Measurements from ENCODE around the gene RHPN2. TPM values are rescaled to one million over a fixed set of nuclear protein-coding genes. Genes with fewer than 3 reads are reported as not detected.

RHPN2 gene
- total RNA-seq, 2 experiments from 2014 or later = 3.1 to 3.4 TPM

DNA sequence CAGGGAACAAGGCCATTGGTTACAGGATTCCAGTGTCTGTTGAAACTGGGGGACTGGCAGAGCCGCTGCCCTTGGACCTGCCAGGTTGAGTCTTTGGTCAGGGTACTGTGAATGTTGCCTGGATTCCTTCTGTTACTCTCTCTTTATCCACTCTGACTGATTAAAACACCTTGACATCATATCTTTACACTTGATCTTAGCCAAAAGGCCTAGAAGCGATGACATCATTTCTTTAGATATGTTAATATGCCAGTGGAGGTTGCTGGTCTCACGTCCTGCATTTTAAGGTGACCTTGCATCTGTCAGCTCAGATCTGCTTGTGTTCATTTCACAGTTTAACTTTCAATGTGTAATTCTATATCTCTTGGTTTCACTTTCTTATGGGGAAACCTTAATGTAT lies 25.5 kb upstream of the RHPN2 start:
- CTCF ChIA-PET = no interaction called here
- H3K27me3 Mint-ChIP-seq (ENCODE audit: low read depth) = no peaks in the 10 kb centered on the region
- no peak overlapping the region for H3K4me3 Mint-ChIP-seq
- H3K27ac Mint-ChIP-seq = no peak overlapping the region
- H3K9me3 Mint-ChIP-seq = no peaks in the 10 kb centered on the region
- intact Hi-C loops (cut with micrococcal nuclease) = no loop called here
- peaks cover 21% of the 10 kb centered on the region for H3K36me3 Mint-ChIP-seq (ENCODE audit: low read depth)
- no peaks in the 10 kb centered on the region for H3K4me1 Mint-ChIP-seq (ENCODE audit: low read depth)
- no peak for DNase-seq

- DNase-seq = no peak
- CTCF ChIA-PET = no interaction called here
- peaks cover 5% of the 10 kb centered on the region for H3K4me1 Mint-ChIP-seq (ENCODE audit: low read depth)
- intact Hi-C loops (cut with micrococcal nuclease) = loop anchor here (10.0 kb wide), 2 partner anchors 504 to 1734 kb away; partner anchors contain the start of gene PDCD5
- no peak overlapping the region for H3K4me3 Mint-ChIP-seq
- H3K27ac Mint-ChIP-seq = no peak overlapping the region
- no peaks in the 10 kb centered on the region for H3K27me3 Mint-ChIP-seq (ENCODE audit: low read depth)
- peaks cover 18% of the 10 kb centered on the region for H3K36me3 Mint-ChIP-seq (ENCODE audit: low read depth)
- H3K9me3 Mint-ChIP-seq = no peaks in the 10 kb centered on the region
Observed at GRCh38 chr19:33089010-33089409, 24.3 kb upstream of the RHPN2 start.

GRCh38 chr19:33086955-33087354 lies 22.3 kb upstream of the RHPN2 start:
- H3K27me3 Mint-ChIP-seq (ENCODE audit: low read depth) = no peaks in the 10 kb centered on the region
- CTCF ChIA-PET = interaction anchor here (0.6 kb wide), 1 partner anchor 419 kb away, joined by 4 read pairs; no protein-coding TSS in a partner anchor
- DNase-seq = no peak
- peaks cover 14% of the 10 kb centered on the region for H3K36me3 Mint-ChIP-seq (ENCODE audit: low read depth)
- H3K4me1 Mint-ChIP-seq (ENCODE audit: low read depth) = peaks cover 12% of the 10 kb centered on the region
- no peak overlapping the region for H3K27ac Mint-ChIP-seq
- intact Hi-C loops (cut with micrococcal nuclease) = loop anchor here (10.0 kb wide), 2 partner anchors 502 to 1732 kb away; partner anchors contain the start of gene PDCD5
- no peaks in the 10 kb centered on the region for H3K9me3 Mint-ChIP-seq
- H3K4me3 Mint-ChIP-seq = no peak overlapping the region

- peaks cover 25% of the 10 kb centered on the region for H3K4me1 Mint-ChIP-seq (ENCODE audit: low read depth)
- CTCF ChIA-PET = interaction anchor here (1.1 to 1.3 kb wide), 2 partner anchors 100 to 109 kb away, joined by 3 read pairs; no protein-coding TSS in a partner anchor
Observed at GRCh38 chr19:33085570-33086128, 21.0 kb upstream of the RHPN2 start.

GRCh38 chr19:33080761-33081681 lies 16.3 kb upstream of the RHPN2 start, which contains the start of gene GPATCH1:
Gene GPATCH1, plus strand, starts transcription at chr19:33081181. Its CDS starts 13 bp downstream, at chr19:33081194.
- H3K36me3 Mint-ChIP-seq (ENCODE audit: low read depth) = no peaks in the 10 kb centered on the region
- peak within 1 kb of the TSS; percentile 88 for H3K27ac Mint-ChIP-seq
- no peaks in the 10 kb centered on the region for H3K9me3 Mint-ChIP-seq
- H3K4me1 Mint-ChIP-seq (ENCODE audit: low read depth) = peaks cover 25% of the 10 kb centered on the region
- peak; percentile 89 for DNase-seq
- H3K4me3 Mint-ChIP-seq = peak within 1 kb of the TSS; percentile 99
- CTCF ChIA-PET = interaction anchor here (0.6 to 0.9 kb wide), 2 partner anchors 106 to 296 kb away, joined by 3 read pairs; no protein-coding TSS in a partner anchor
- intact Hi-C loops (cut with micrococcal nuclease) = loop anchor here (1.0 to 10.0 kb wide), 7 partner anchors 44 to 1726 kb away; partner anchors contain the start of genes FAAP24, NUDT19 and PDCD5
- no peaks in the 10 kb centered on the region for H3K27me3 Mint-ChIP-seq (ENCODE audit: low read depth)

More at GRCh38 chr19:33085570-33086128, 21.0 kb upstream of the RHPN2 start:
- Mint-ChIP-seq H3K9me3 (no peaks in the 10 kb centered on the region), H3K4me3 (no peak overlapping the region), H3K27ac (no peak overlapping the region), H3K36me3 (ENCODE audit: low read depth) (peaks cover 10% of the 10 kb centered on the region), H3K27me3 (ENCODE audit: low read depth) (no peaks in the 10 kb centered on the region)
- intact Hi-C loops (cut with micrococcal nuclease) = loop anchor here (10.0 kb wide), 2 partner anchors 501 to 1731 kb away; partner anchors contain the start of gene PDCD5
- no peak for DNase-seq

DNA sequence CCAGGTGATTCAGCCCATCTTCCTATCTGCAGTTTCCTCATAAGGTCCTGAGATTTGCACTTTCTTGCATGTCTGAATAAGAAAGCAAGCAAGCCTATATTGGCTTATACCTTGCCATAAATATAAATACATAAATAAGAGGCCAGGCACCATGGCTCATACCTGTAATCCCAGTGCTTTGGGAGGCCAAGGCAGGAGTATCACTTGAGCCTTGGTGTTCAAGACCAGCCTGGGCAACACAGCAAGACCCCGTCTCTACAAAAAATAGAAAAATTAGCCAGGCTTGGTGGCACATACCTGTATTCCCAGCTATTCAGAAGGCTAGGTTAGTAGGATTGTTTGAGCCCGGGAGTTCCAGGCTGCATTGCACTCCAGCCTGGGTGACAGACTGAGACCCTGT lies 10.8 kb upstream of the RHPN2 start:
- no peaks in the 10 kb centered on the region for H3K36me3 Mint-ChIP-seq (ENCODE audit: low read depth)
- no peaks in the 10 kb centered on the region for H3K27me3 Mint-ChIP-seq (ENCODE audit: low read depth)
- no peak overlapping the region for H3K4me3 Mint-ChIP-seq
- intact Hi-C loops (cut with micrococcal nuclease) = no loop called here
- no peaks in the 10 kb centered on the region for H3K9me3 Mint-ChIP-seq
- CTCF ChIA-PET = interaction anchor here (0.7 kb wide), 2 partner anchors 20 to 29 kb away, joined by 4 to 5 read pairs; no protein-coding TSS in a partner anchor
- DNase-seq = no peak
- no peaks in the 10 kb centered on the region for H3K4me1 Mint-ChIP-seq (ENCODE audit: low read depth)
- H3K27ac Mint-ChIP-seq = no peak overlapping the region

- H3K27ac Mint-ChIP-seq = no peak overlapping the region
- H3K36me3 Mint-ChIP-seq (ENCODE audit: low read depth) = no peaks in the 10 kb centered on the region
- intact Hi-C loops (cut with micrococcal nuclease) = no loop called here
- H3K9me3 Mint-ChIP-seq = no peaks in the 10 kb centered on the region
- no peak for DNase-seq
- no peaks in the 10 kb centered on the region for H3K4me1 Mint-ChIP-seq (ENCODE audit: low read depth)
- no peaks in the 10 kb centered on the region for H3K27me3 Mint-ChIP-seq (ENCODE audit: low read depth)
- CTCF ChIA-PET = no interaction called here
- no peak overlapping the region for H3K4me3 Mint-ChIP-seq
Observed at GRCh38 chr19:33071887-33072286, 7.2 kb upstream of the RHPN2 start.

DNA sequence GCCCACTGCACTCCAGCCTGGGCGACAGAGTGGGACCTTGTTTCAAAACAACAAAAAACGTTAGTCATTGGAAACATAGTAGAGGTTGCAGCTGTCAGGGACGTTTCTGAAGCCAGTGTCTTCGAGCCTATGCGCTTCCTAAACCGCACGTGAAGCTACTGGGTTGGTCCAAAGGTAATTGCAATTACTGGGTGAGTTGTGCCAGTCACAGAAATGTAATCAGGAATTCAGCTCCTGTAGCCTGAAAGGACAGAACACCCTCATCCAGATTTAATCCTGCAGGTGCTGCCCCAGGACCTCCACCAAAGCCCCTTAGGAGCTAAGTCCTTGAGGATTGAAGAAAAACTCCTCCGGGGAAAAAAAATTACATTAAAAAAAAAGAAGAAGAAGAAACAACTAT lies 2.4 kb upstream of the RHPN2 start:
- intact Hi-C loops (cut with micrococcal nuclease) = no loop called here
- H3K36me3 Mint-ChIP-seq (ENCODE audit: low read depth) = no peaks in the 10 kb centered on the region
- no peaks in the 10 kb centered on the region for H3K9me3 Mint-ChIP-seq
- DNase-seq = no peak
- H3K27ac Mint-ChIP-seq = no peak overlapping the region
- H3K27me3 Mint-ChIP-seq (ENCODE audit: low read depth) = peaks cover 14% of the 10 kb centered on the region
- H3K4me3 Mint-ChIP-seq = no peak overlapping the region
- H3K4me1 Mint-ChIP-seq (ENCODE audit: low read depth) = peaks cover 2% of the 10 kb centered on the region
- CTCF ChIA-PET = interaction anchor here (0.6 kb wide), 1 partner anchor 116 kb away, joined by 3 read pairs; no protein-coding TSS in a partner anchor

DNA sequence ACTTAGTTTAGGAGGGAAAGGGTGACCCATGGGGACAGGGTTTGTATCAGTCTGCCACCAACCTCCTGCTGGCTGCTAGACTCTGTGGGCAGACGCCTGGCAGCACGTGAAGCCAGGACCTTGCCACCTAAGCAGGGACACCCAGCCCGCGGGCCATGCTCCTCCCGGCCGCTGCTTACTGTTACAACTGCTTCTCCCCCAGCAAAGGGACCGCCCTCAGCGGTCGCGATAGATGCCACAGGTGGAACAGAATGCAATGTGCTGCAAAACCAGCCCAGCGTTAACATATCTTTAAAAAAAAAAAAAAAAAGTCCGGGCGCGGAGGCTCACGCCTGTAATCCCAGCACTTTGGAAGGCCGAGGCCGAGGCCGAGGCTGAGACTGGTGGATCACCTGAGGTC lies 1.9 kb upstream of the RHPN2 start:
- no peak for DNase-seq
- Mint-ChIP-seq H3K9me3 (no peaks in the 10 kb centered on the region), H3K36me3 (ENCODE audit: low read depth) (no peaks in the 10 kb centered on the region), H3K4me1 (ENCODE audit: low read depth) (peaks cover 2% of the 10 kb centered on the region), H3K27ac (no peak overlapping the region), H3K27me3 (ENCODE audit: low read depth) (peaks cover 19% of the 10 kb centered on the region), H3K4me3 (peak overlapping the region; percentile 8)
- CTCF ChIA-PET = no interaction called here
- intact Hi-C loops (cut with micrococcal nuclease) = no loop called here

- Mint-ChIP-seq H3K4me1 (ENCODE audit: low read depth) (peaks cover 2% of the 10 kb centered on the region), H3K4me3 (peak overlapping the region; percentile 66), H3K9me3 (no peaks in the 10 kb centered on the region), H3K27me3 (ENCODE audit: low read depth) (peaks cover 25% of the 10 kb centered on the region), H3K36me3 (ENCODE audit: low read depth) (no peaks in the 10 kb centered on the region), H3K27ac (no peak overlapping the region)
- intact Hi-C loops (cut with micrococcal nuclease) = loop anchor here (5.0 kb wide), 1 partner anchor 372 kb away; the partner anchor contains the start of gene NUDT19
- peak; percentile 28 for DNase-seq
- CTCF ChIA-PET = no interaction called here
Observed at GRCh38 chr19:33064458-33064791, 263 bp downstream of the RHPN2 start.

DNA sequence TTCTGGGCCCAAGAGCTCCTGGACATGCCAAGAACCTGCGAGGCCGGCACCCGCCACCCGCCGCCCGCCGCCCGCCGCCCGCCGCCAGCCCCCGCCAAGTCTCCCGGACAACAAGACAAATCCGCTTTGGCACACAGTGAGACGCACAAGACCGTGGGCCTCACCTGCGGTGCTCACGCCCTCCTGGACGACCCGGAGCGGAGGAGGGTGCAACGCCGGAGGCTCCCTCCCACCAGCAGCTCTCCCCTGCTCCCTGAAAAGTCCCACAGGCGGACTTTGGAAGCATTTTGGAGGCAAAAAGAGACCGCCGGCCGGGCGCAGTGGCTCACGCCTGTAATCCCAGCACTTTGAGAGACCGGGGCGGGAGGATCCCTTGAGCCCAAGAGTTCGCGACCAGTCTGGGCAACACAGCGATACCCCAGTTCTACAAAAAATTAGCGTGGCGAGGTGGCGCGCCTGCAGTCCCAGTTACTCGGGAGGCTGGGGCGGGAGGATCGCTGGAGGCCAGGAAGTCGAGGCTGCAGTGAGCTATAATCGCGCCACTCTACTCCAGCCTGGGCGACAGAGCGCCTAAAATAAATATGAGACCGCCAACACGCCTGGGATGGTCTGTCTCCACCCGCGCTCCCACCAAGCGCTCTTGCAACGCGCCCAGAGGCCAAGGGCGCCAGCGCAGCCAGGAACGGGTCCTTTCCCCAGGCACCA lies 783 bp downstream of the RHPN2 start:
- Mint-ChIP-seq H3K36me3 (ENCODE audit: low read depth) (no peaks in the 10 kb centered on the region), H3K4me1 (ENCODE audit: low read depth) (peaks cover 2% of the 10 kb centered on the region), H3K4me3 (peak overlapping the region; percentile 66), H3K9me3 (no peaks in the 10 kb centered on the region), H3K27ac (no peak overlapping the region), H3K27me3 (ENCODE audit: low read depth) (peaks cover 26% of the 10 kb centered on the region)
- CTCF ChIA-PET = no interaction called here
- DNase-seq = no peak
- intact Hi-C loops (cut with micrococcal nuclease) = loop anchor here (5.0 kb wide), 1 partner anchor 372 kb away; the partner anchor contains the start of gene NUDT19

- DNase-seq = no peak
- Mint-ChIP-seq H3K4me1 (ENCODE audit: low read depth) (peaks cover 2% of the 10 kb centered on the region), H3K9me3 (no peaks in the 10 kb centered on the region), H3K4me3 (no peak overlapping the region), H3K27me3 (ENCODE audit: low read depth) (peaks cover 26% of the 10 kb centered on the region), H3K27ac (no peak overlapping the region), H3K36me3 (ENCODE audit: low read depth) (no peaks in the 10 kb centered on the region)
- CTCF ChIA-PET = no interaction called here
- intact Hi-C loops (cut with micrococcal nuclease) = loop anchor here (5.0 kb wide), 1 partner anchor 371 kb away; the partner anchor contains the start of gene NUDT19
Observed at GRCh38 chr19:33063356-33063752, 1.3 kb downstream of the RHPN2 start.
